Astrocyte of the cerebellum (primary cell): ENCODE results near the gene ABTB2.

Source experiments
- DNase-seq: peaks from one replicate; pipeline ENCODE4 v3.0.0-alpha.2; 2011; ENCODE audit warnings: low read depth
- H3K4me3 ChIP-seq: 2 replicates; pipeline ENCODE4 v1.5.1; 2011; ENCODE audit warnings: mild to moderate bottlenecking, low read depth, low read length, moderate library complexity
- CTCF ChIP-seq: IDR thresholded peaks from 2 replicates; pipeline ENCODE4 v1.5.1; 2012; ENCODE audit warnings: low read length, low read depth, moderate library complexity, mild to moderate bottlenecking; ENCODE audit errors: missing control alignments
- in situ Hi-C: cut with HindIII; loops from 2 replicates; pipeline ENCODE4 v1.10.0; 2017; ENCODE audit warnings: low sequenced_read_pairs

Gene ABTB2

GRCh38 chr11:34327804-34328631 lies 29.8 kb downstream of the ABTB2 start:
- no peak for TF ChIP-seq CTCF

DNA sequence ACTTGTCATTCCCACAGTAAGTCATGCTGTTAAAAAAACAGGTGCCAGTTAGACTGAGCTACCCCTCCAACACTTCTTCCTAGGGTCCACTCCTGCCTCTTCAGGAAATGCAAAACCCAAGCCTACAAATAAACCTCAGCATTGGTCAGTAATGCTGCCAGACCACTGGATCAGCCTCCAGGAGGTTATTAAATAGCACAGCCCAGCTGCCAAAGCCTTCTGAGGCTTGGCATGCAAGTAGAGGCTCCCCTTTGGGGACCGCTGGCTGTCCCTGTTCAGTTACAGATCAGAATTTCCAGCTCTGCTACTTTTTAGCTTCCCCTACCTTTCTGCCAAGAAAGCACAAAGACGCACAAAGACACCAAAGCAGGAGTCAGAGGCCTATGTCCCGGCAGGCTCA lies 33.3 kb downstream of the ABTB2 start:
- in situ Hi-C loops = no loop called here
- TF ChIP-seq CTCF = no peak
- H3K4me3 ChIP-seq = no peak overlapping the region
- DNase-seq = peak; percentile 59

More at GRCh38 chr11:34327804-34328631, 29.8 kb downstream of the ABTB2 start:
- in situ Hi-C loops = no loop called here
- no peak overlapping the region for H3K4me3 ChIP-seq
- DNase-seq = no peak

- no peak for DNase-seq
- TF ChIP-seq CTCF = no peak
Measured at GRCh38 chr11:34323601-34324000, 34.2 kb downstream of the ABTB2 start.

DNA sequence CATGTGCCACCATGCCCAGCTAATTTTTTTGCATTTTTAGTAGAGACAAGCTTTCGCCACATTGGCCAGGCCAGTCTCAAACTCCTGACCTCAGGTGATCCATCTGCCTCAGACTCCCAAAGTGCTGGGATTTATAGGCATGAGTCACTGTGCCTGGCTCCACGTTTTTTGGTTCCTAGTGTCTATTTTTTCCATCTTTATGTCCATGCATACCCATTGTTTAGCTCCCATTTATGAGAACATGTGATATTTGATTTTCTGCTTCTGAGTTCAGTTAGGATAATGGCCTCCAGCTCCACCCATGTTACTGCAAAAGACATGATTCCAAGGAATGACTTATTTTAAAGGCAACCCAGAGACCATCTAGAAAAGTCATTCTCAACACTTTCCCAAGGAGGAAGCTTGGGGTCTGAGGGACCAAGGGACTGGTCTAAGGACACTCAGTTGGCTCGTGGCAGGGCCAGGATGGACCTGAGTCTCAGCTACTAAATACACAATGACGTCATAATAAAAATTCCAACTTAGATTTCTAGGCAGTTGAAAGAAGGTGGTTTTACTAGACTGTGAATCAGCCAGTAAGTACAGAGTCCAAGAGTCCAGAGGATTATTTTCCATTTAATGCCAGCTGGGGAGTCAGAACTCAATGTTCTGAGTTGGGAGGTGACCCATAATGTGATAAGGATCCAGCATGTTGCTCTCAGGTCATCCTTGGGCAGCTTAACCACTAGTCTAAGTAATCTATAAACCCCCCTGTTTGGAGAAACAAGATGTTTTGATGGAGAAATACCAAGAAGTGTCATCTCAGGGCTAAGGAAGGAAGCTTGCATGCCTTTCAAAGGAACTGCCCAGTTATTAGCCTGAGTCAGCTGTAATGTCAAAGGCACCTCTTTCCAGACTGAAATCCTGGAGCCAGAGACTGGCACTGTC lies 39.4 kb downstream of the ABTB2 start:
- no peak for DNase-seq
- H3K4me3 ChIP-seq = no peak overlapping the region
- TF ChIP-seq CTCF = no peak
- in situ Hi-C loops = no loop called here

More at GRCh38 chr11:34323601-34324000, 34.2 kb downstream of the ABTB2 start:
- H3K4me3 ChIP-seq = no peak overlapping the region
- in situ Hi-C loops = no loop called here

DNA sequence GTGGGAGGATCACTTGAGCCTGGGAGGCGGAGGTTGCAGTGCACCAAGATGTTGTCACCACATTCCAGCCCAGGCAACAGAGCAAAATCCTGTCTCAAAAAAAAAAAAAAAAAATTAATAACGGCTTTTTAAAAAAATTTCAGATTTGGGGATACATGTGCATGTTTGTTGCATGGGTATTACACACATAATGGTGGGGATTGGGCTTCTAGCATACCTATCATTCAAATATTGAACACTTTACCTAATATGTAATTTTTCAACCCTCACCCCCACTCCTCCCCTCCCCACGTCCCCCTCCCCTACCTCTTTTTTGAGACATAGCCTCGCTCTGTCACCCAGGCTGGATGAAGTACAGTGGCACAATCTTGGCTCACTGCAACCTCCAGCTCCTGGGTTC lies 40.1 kb downstream of the ABTB2 start:
- H3K4me3 ChIP-seq = no peak overlapping the region
- DNase-seq = no peak
- no peak for TF ChIP-seq CTCF
- in situ Hi-C loops = no loop called here

GRCh38 chr11:34317036-34317360 lies 40.8 kb downstream of the ABTB2 start:
- in situ Hi-C loops = no loop called here

More at GRCh38 chr11:34317036-34317360, 40.8 kb downstream of the ABTB2 start:
- no peak overlapping the region for H3K4me3 ChIP-seq
- no peak for TF ChIP-seq CTCF
- no peak for DNase-seq
